Body of pancreas (tissue), 4 donors: ENCODE data around the gene CFAP410. TPM values are rescaled to one million over a fixed set of nuclear protein-coding genes. Genes with fewer than 3 reads are reported as not detected.

ENCODE experiments used
- ATAC-seq: fragments of 150-250 bp; one replicate; pipeline ENCODE4 v1.9.1; 2016
- DNase-seq, 4 donors: peaks; one replicate each; pipeline ENCODE4 v3.0.0-alpha.2; 2019
- H3K27ac ChIP-seq, 4 donors: fragments of 200-600 bp; sonication (generic); 1 replicate in 3 of 4; 2 replicates in 1 of 4; pipeline versions ENCODE4 v1.5.1 to v1.6.1; 2016 to 2019; ENCODE audit warnings: mild to moderate bottlenecking in 1 of 4, mixed read lengths in 1 of 4, moderate library complexity in 1 of 4
- H3K27me3 ChIP-seq, 2 donors: fragments of 200-600 bp; sonication (generic); one replicate each; pipeline ENCODE4 v1.6.0; 2016; ENCODE audit warnings: mild to moderate bottlenecking in 1 of 2
- H3K36me3 ChIP-seq, 2 donors: fragments of 200-600 bp; sonication (generic); replicated peaks in 1 of 2; 2 replicates each; pipeline ENCODE4 v1.5.1; 2016; ENCODE audit warnings: low read depth in 2 of 2; ENCODE audit not compliant: insufficient read depth in 1 of 2
- H3K4me1 ChIP-seq: fragments of 200-600 bp; sonication (generic); one replicate; pipeline ENCODE4 v1.6.0; 2016
- H3K4me3 ChIP-seq, 2 donors: fragments of 200-600 bp; sonication (generic); 1 replicate in 1 of 2; 2 replicates in 1 of 2; pipeline ENCODE4 v1.5.1; 2016 to 2019
- H3K9me3 ChIP-seq, 3 donors: fragments of 200-600 bp; sonication (generic); 1 replicate in 2 of 3; 2 replicates in 1 of 3; pipeline ENCODE4 v1.5.1; 2016
- CTCF ChIP-seq, 7 experiments: fragments of 450-650 bp in 4 of 7; fragments of 200-600 bp in 3 of 7; sonication (generic) in 3 of 7; IDR thresholded peaks; one replicate each; pipeline ENCODE4 v1.5.1; 2016 to 2019; ENCODE audit warnings: antibody characterized with exemption in 7 of 7
- POLR2A ChIP-seq, 3 donors: fragments of 450-650 bp; IDR thresholded peaks; one replicate each; pipeline ENCODE4 v1.6.1; 2016; ENCODE audit warnings: antibody characterized with exemption in 3 of 3, mild to moderate bottlenecking in 2 of 3
- WGBS, 2 donors: methylation state at CpG; one replicate each; pipeline ENCODE4 v1.1.5; 2017; 5-methylcytosine and 5-hydroxymethylcytosine counted together
- intact Hi-C: fragments of 100-400 bp; cut with DNase I; formaldehyde crosslinking; loops from one replicate; pipeline ENCODE4 v1.15.1; 2023
- total RNA-seq, 2 donors: library from RNA; depleted of rRNA; stranded (reverse); fragments of >200 nt; gene quantifications; one replicate each; pipeline ENCODE4 v1.1.0, GENCODE V29; 2016

The CFAP410 gene
- total RNA-seq, 2 donors from 2014 or later = 24.6 to 43.8 TPM

GRCh38 chr21:44315691-44316203 lies 23.4 kb downstream of the CFAP410 start:
- Histone ChIP-seq H3K36me3 (peaks cover 0 to 12% of the 10 kb centered on the region in 2 donors), H3K27me3 (no peaks in the 10 kb centered on the region), H3K9me3 (no peaks in the 10 kb centered on the region), H3K27ac (no peak overlapping the region), H3K4me1 (no peaks in the 10 kb centered on the region), H3K4me3 (no peak overlapping the region)
- TF ChIP-seq POLR2A (IDR thresholded peaks at IDR 0.05) = no peak
- no peak for TF ChIP-seq CTCF (IDR thresholded peaks at IDR 0.05)
- DNase-seq = no peak
- ATAC-seq = no peak
- 91% methylated on average over 13 of the region's 16 CpGs; no CpG with 5 or more reads in 1 of the 2 donors for WGBS, 2 donors
- intact Hi-C loops = loop anchor here (10.0 kb wide), 1 partner anchor 51 kb away; the partner anchor contains the start of gene DNMT3L

- ATAC-seq (no peak), DNase-seq (no peak)
- Histone ChIP-seq H3K4me1 (no peaks in the 10 kb centered on the region), H3K27ac (no peak overlapping the region), H3K36me3 (peaks cover 0 to 12% of the 10 kb centered on the region in 2 donors), H3K27me3 (no peaks in the 10 kb centered on the region), H3K4me3 (no peak overlapping the region), H3K9me3 (no peaks in the 10 kb centered on the region)
- 96 to 100% methylated on average over 3 to 9 of the region's 11 CpGs for WGBS, 2 donors
- TF ChIP-seq CTCF (IDR thresholded peaks at IDR 0.05) (no peak), POLR2A (IDR thresholded peaks at IDR 0.05) (no peak)
- intact Hi-C loops = loop anchor here (10.0 kb wide), 1 partner anchor 50 kb away; the partner anchor contains the start of gene DNMT3L
These were observed 24.6 kb downstream of the CFAP410 start for GRCh38 chr21:44314561-44314960.

GRCh38 chr21:44314128-44314527 lies 25.1 kb downstream of the CFAP410 start:
- ATAC-seq = no peak
- Histone ChIP-seq H3K9me3 (no peaks in the 10 kb centered on the region), H3K27me3 (no peaks in the 10 kb centered on the region), H3K27ac (no peak overlapping the region), H3K36me3 (peaks cover 0 to 12% of the 10 kb centered on the region in 2 donors), H3K4me1 (no peaks in the 10 kb centered on the region), H3K4me3 (no peak overlapping the region)
- intact Hi-C loops = loop anchor here (10.0 kb wide), 1 partner anchor 49 kb away; the partner anchor contains the start of gene DNMT3L
- 88 to 97% methylated on average over 7 to 13 of the region's 15 CpGs for WGBS, 2 donors
- TF ChIP-seq POLR2A (IDR thresholded peaks at IDR 0.05) (no peak), CTCF (IDR thresholded peaks at IDR 0.05) (no peak)
- DNase-seq = no peak

- Histone ChIP-seq H3K4me3 (no peak overlapping the region), H3K27ac (no peak overlapping the region), H3K9me3 (no peaks in the 10 kb centered on the region), H3K36me3 (peaks cover 0 to 12% of the 10 kb centered on the region in 2 donors), H3K27me3 (no peaks in the 10 kb centered on the region), H3K4me1 (no peaks in the 10 kb centered on the region)
- 88 to 98% methylated on average over 5 to 13 of the region's 13 CpGs for WGBS, 2 donors
- intact Hi-C loops = loop anchor here (10.0 kb wide), 1 partner anchor 49 kb away; the partner anchor contains the start of gene DNMT3L
- ATAC-seq (no peak), DNase-seq (no peak)
- no peak for TF ChIP-seq CTCF (IDR thresholded peaks at IDR 0.05)
- no peak for TF ChIP-seq POLR2A (IDR thresholded peaks at IDR 0.05)
These were observed 25.7 kb downstream of the CFAP410 start for GRCh38 chr21:44313451-44313850.

GRCh38 chr21:44312716-44313115 lies 26.5 kb downstream of the CFAP410 start:
- no peak for DNase-seq
- H3K27ac ChIP-seq = no peak overlapping the region
- no peak for TF ChIP-seq POLR2A (IDR thresholded peaks at IDR 0.05)
- TF ChIP-seq CTCF (IDR thresholded peaks at IDR 0.05) = no peak
- ATAC-seq = no peak
- intact Hi-C loops = loop anchor here (10.0 kb wide), 1 partner anchor 48 kb away; the partner anchor contains the start of gene DNMT3L
- H3K36me3 ChIP-seq = peaks cover 0 to 12% of the 10 kb centered on the region in 2 donors
- no peaks in the 10 kb centered on the region for H3K27me3 ChIP-seq
- 91 to 95% methylated on average over 4 to 8 of the region's 19 CpGs for WGBS, 2 donors
- H3K9me3 ChIP-seq = no peaks in the 10 kb centered on the region
- H3K4me1 ChIP-seq = no peaks in the 10 kb centered on the region
- no peak overlapping the region for H3K4me3 ChIP-seq
